IMR-90 (cell line): ENCODE measurements around the gene IFNG. TPM values are rescaled to one million over a fixed set of nuclear protein-coding genes. Genes with fewer than 3 reads are reported as not detected.

Experiments used
- ATAC-seq: fragments of 200-7000 bp; cut with Tn5 transposase; 2 replicates; pipeline ENCODE4 v1.9.1; 2020; ENCODE audit warnings: low read depth, mild to moderate bottlenecking, moderate library complexity
- BruUV-seq: library from RNA; stranded (reverse); fragments of 400-500 nt; replicated peaks from 2 replicates; lab custom pipeline; 2021; lab: Mats Ljungman, UMichigan
- CTCF ChIA-PET: fragments of 300-600 bp; formaldehyde crosslinking; extraction: SDS; loops from one replicate; lab custom pipeline; 2021; ENCODE audit warnings: antibody characterized with exemption; lab: Yijun Ruan, JAX
- POLR2A ChIA-PET: fragments of 300-600 bp; sonication (Branson Sonifier 250); formaldehyde crosslinking; loops from one replicate; lab custom pipeline; 2022; ENCODE audit warnings: antibody characterized with exemption; ENCODE audit not compliant: unreplicated experiment; lab: Charles Lee
- DNase-seq: peaks from one replicate; pipeline ENCODE4 v3.0.0; 2013
- H2AFZ ChIP-seq: replicated peaks from 2 replicates; pipeline ENCODE3; 2013; ENCODE audit warnings: low read length, mild to moderate bottlenecking; ENCODE audit not compliant: poor library complexity
- H2AK5ac ChIP-seq: 2 replicates; pipeline ENCODE4 v1.6.1; 2013; ENCODE audit warnings: low read depth, low read length, inconsistent platforms
- H2AK9ac ChIP-seq: replicated peaks from 2 replicates; pipeline ENCODE3; 2013; ENCODE audit warnings: mild to moderate bottlenecking, low read depth, low read length, moderate library complexity; ENCODE audit not compliant: poor library complexity
- H2BK120ac ChIP-seq: 2 replicates; pipeline ENCODE4 v1.6.1; 2013; ENCODE audit warnings: low read depth, low read length, inconsistent platforms
- H2BK15ac ChIP-seq: 3 replicates; pipeline ENCODE4 v1.6.1; 2013; ENCODE audit warnings: low read depth, low read length, inconsistent platforms
- H2BK20ac ChIP-seq: 2 replicates; pipeline ENCODE4 v1.6.1; 2013; ENCODE audit warnings: low read depth, mild to moderate bottlenecking, inconsistent platforms, low read length, moderate library complexity
- H2BK5ac ChIP-seq: 2 replicates; pipeline ENCODE4 v1.6.1; 2013; ENCODE audit warnings: mild to moderate bottlenecking, low read depth, low read length, inconsistent platforms; ENCODE audit not compliant: poor library complexity, severe bottlenecking
- H3K14ac ChIP-seq: replicated peaks from 2 replicates; pipeline ENCODE4 v1.6.1; 2013; ENCODE audit warnings: low read depth, low read length, inconsistent platforms
- H3K18ac ChIP-seq: 2 replicates; pipeline ENCODE4 v1.6.1; 2013; ENCODE audit warnings: low read depth, low read length, control low read depth
- H3K23ac ChIP-seq: 2 replicates; pipeline ENCODE4 v1.6.1; 2013; ENCODE audit warnings: low read depth, low read length, inconsistent platforms
- H3K27ac ChIP-seq: 2 replicates; pipeline ENCODE4 v1.5.1; 2013; ENCODE audit warnings: mild to moderate bottlenecking, control low read depth, low read length; ENCODE audit not compliant: insufficient read depth
- H3K27me3 ChIP-seq: 2 replicates; pipeline ENCODE4 v1.6.1; 2013; ENCODE audit warnings: low read length; ENCODE audit not compliant: control insufficient read depth, insufficient read depth
- H3K36me3 ChIP-seq: 2 replicates; pipeline ENCODE4 v1.6.1; 2013; ENCODE audit warnings: low read length, mixed read lengths; ENCODE audit not compliant: control insufficient read depth, insufficient read depth
- H3K4ac ChIP-seq: 2 replicates; pipeline ENCODE4 v1.6.1; 2013; ENCODE audit warnings: low read depth, low read length, inconsistent platforms
- H3K4me1 ChIP-seq: 2 replicates; pipeline ENCODE4 v1.6.1; 2013; ENCODE audit warnings: low read length, mixed read lengths; ENCODE audit not compliant: control insufficient read depth, insufficient read depth
- H3K4me2 ChIP-seq: 2 replicates; pipeline ENCODE4 v1.6.1; 2013; ENCODE audit warnings: low read depth, mild to moderate bottlenecking, control low read depth, low read length, moderate library complexity
- H3K4me3 ChIP-seq: 2 replicates; pipeline ENCODE4 v1.5.1; 2013; ENCODE audit warnings: low read depth, mild to moderate bottlenecking, control low read depth, low read length, moderate library complexity; ENCODE audit not compliant: insufficient read depth
- H3K56ac ChIP-seq: 2 replicates; pipeline ENCODE4 v1.6.1; 2013; ENCODE audit warnings: low read length, inconsistent platforms; ENCODE audit not compliant: insufficient read depth; ENCODE audit errors: extremely low read depth
- H3K79me1 ChIP-seq, 2 experiments: 2 replicates each; pipeline ENCODE4 v1.6.1; 2013; ENCODE audit warnings: low read length in 2 of 2, inconsistent platforms in 1 of 2, low read depth in 1 of 2
- H3K9ac ChIP-seq: 2 replicates; pipeline ENCODE4 v1.6.1; 2013; ENCODE audit warnings: low read depth, low read length, control low read depth
- H3K9me1 ChIP-seq: 2 replicates; pipeline ENCODE4 v1.6.1; 2013; ENCODE audit warnings: low read length, inconsistent platforms; ENCODE audit not compliant: insufficient read depth
- H3K9me3 ChIP-seq: 2 replicates; pipeline ENCODE4 v1.6.1; 2013; ENCODE audit warnings: low read length; ENCODE audit not compliant: control insufficient read depth, insufficient read depth
- H4K20me1 ChIP-seq: 2 replicates; pipeline ENCODE4 v1.6.1; 2013; ENCODE audit warnings: low read length, inconsistent platforms; ENCODE audit not compliant: insufficient read depth
- H4K5ac ChIP-seq: 2 replicates; pipeline ENCODE4 v1.6.1; 2013; ENCODE audit warnings: mild to moderate bottlenecking, low read depth, low read length, control low read depth
- H4K8ac ChIP-seq, 2 experiments: 2 replicates each; pipeline ENCODE4 v1.6.1; 2013; ENCODE audit warnings: low read depth in 2 of 2, low read length in 2 of 2, control low read depth in 1 of 2, inconsistent platforms in 1 of 2
- H4K91ac ChIP-seq: 2 replicates; pipeline ENCODE4 v1.6.1; 2013; ENCODE audit warnings: low read depth, low read length, inconsistent platforms; ENCODE audit not compliant: insufficient read depth
- BHLHE40 ChIP-seq: fragments of 150-350 bp; IDR thresholded peaks from 2 replicates; pipeline ENCODE4 v1.6.1; 2016; ENCODE audit warnings: mild to moderate bottlenecking, low read depth, low read length
- CEBPB ChIP-seq: IDR thresholded peaks from 2 replicates; pipeline ENCODE4 v1.6.1; 2012; ENCODE audit warnings: low read depth, low read length, improper control_type of control experiment
- CHD1 ChIP-seq: IDR thresholded peaks from 2 replicates; pipeline ENCODE4 v1.6.1; 2012; ENCODE audit warnings: low read depth, low read length, improper control_type of control experiment
- CTCF ChIP-seq: conservative IDR thresholded peaks from 2 replicates; pipeline ENCODE4 v1.5.1; 2012; ENCODE audit warnings: mild to moderate bottlenecking, low read depth, low read length, improper control_type of control experiment
- ELK1 ChIP-seq: fragments of 150-350 bp; IDR thresholded peaks from 2 replicates; pipeline ENCODE4 v1.6.1; 2016; ENCODE audit warnings: low read depth, mild to moderate bottlenecking, low read length, moderate library complexity, borderline replicate concordance
- FOS ChIP-seq: fragments of 150-350 bp; IDR thresholded peaks from 2 replicates; pipeline ENCODE4 v1.6.1; 2016; ENCODE audit warnings: low read depth, low read length
- MAFK ChIP-seq: IDR thresholded peaks from 2 replicates; pipeline ENCODE4 v1.6.1; 2012; ENCODE audit warnings: low read depth, low read length, improper control_type of control experiment
- MAZ ChIP-seq: IDR thresholded peaks from 2 replicates; pipeline ENCODE4 v1.6.1; 2012; ENCODE audit warnings: low read depth, mild to moderate bottlenecking, low read length, improper control_type of control experiment, moderate library complexity, borderline replicate concordance
- MXI1 ChIP-seq: IDR thresholded peaks from 2 replicates; pipeline ENCODE4 v1.6.1; 2012; ENCODE audit warnings: low read depth, mild to moderate bottlenecking, low read length, moderate library complexity, borderline replicate concordance
- NFE2L2 ChIP-seq: fragments of 150-350 bp; IDR thresholded peaks from 2 replicates; pipeline ENCODE4 v1.6.1; 2016; ENCODE audit warnings: low read depth, mild to moderate bottlenecking, low read length
- POLR2A ChIP-seq: IDR thresholded peaks from 2 replicates; pipeline ENCODE4 v1.6.1; 2012; ENCODE audit warnings: mild to moderate bottlenecking, low read depth, low read length
- RAD21 ChIP-seq: IDR thresholded peaks from 2 replicates; pipeline ENCODE4 v1.6.1; 2012; ENCODE audit warnings: low read length, improper control_type of control experiment
- RCOR1 ChIP-seq: IDR thresholded peaks from 2 replicates; pipeline ENCODE4 v1.6.1; 2012; ENCODE audit warnings: mild to moderate bottlenecking, low read length, improper control_type of control experiment; ENCODE audit not compliant: insufficient replicate concordance
- RFX5 ChIP-seq: IDR thresholded peaks from 2 replicates; pipeline ENCODE4 v1.8.0; 2012; ENCODE audit warnings: low read depth, mild to moderate bottlenecking, low read length, moderate library complexity
- SMC3 ChIP-seq: fragments of 150-350 bp; IDR thresholded peaks from 2 replicates; pipeline ENCODE4 v1.6.1; 2016; ENCODE audit warnings: low read depth, mild to moderate bottlenecking, antibody characterized with exemption, low read length, moderate library complexity
- USF2 ChIP-seq: fragments of 150-350 bp; IDR thresholded peaks from 2 replicates; pipeline ENCODE4 v1.6.1; 2017; ENCODE audit warnings: mild to moderate bottlenecking, antibody characterized with exemption, low read length, low read depth
- WGBS, 2 experiments: methylation state at CpG; one replicate each; pipeline versions ENCODE4 v1.1.5 to v1.1.7; 2013; ENCODE audit warnings: missing lambda C conversion rate in 2 of 2; ENCODE audit not compliant: insufficient read length in 1 of 2; ENCODE audit errors: extremely low coverage in 2 of 2; 5-methylcytosine and 5-hydroxymethylcytosine counted together
- dilution Hi-C: fragments of 300-500 bp; cut with HindIII; formaldehyde crosslinking; loops from one replicate; pipeline ENCODE4 v1.14.3; 2018; ENCODE audit warnings: low sequenced_read_pairs; ENCODE audit not compliant: unreplicated experiment
- in situ Hi-C: fragments of 300-500 bp; cut with MboI; formaldehyde crosslinking; loops from 3 replicates; pipeline ENCODE4 v1.14.3; 2019; ENCODE audit warnings: low sequenced_read_pairs, inconsistent platforms, mixed read lengths
- intact Hi-C: fragments of 100-400 bp; cut with micrococcal nuclease; formaldehyde crosslinking; loops from 2 replicates; pipeline ENCODE4 v1.10.0; 2022
- polyA plus RNA-seq, 3 experiments: library from polyadenylated mRNA; depleted of rRNA; stranded (reverse); fragments of >200 nt; gene quantifications; 2 replicates each; pipeline ENCODE4 v1.2.3, GENCODE V29; 2012; ENCODE audit warnings: low replicate concordance in 1 of 3
- total RNA-seq: library from RNA; depleted of rRNA; stranded (reverse); fragments of >200 nt; gene quantifications from 2 replicates; pipeline ENCODE4 v1.2.3, GENCODE V29; 2012

IFNG gene
- total and polyA plus RNA-seq, 2 of the 4 experiments (the other 2 are of a cell fraction), result not detected

GRCh38 chr12:68170726-68171125, 11.2 kb upstream of the IFNG start:
- intact Hi-C loops, result no loop called here
- Histone ChIP-seq H4K91ac (no peak overlapping the region), H3K4me2 (no peak overlapping the region), H3K9me3 (no peaks in the 10 kb centered on the region), H2AK9ac (no peak overlapping the region), H3K4me3 (no peak overlapping the region), H3K27ac (no peak overlapping the region), H4K8ac (no peak overlapping the region), H2BK20ac (no peak overlapping the region), H2BK15ac (no peak overlapping the region), H4K20me1 (no peaks in the 10 kb centered on the region), H2BK5ac (no peak overlapping the region), H3K23ac (no peak overlapping the region), H3K18ac (no peak overlapping the region), H3K9me1 (no peaks in the 10 kb centered on the region), H3K79me1 (no peaks in the 10 kb centered on the region), H3K36me3 (no peaks in the 10 kb centered on the region), H3K56ac (no peak overlapping the region), H2AK5ac (no peak overlapping the region), H3K9ac (no peak overlapping the region), H3K27me3 (no peaks in the 10 kb centered on the region), H2BK120ac (no peak overlapping the region), H4K5ac (no peak overlapping the region), H3K4ac (no peak overlapping the region), H3K4me1 (no peaks in the 10 kb centered on the region), H2AFZ (no peak overlapping the region), H3K14ac (no peak overlapping the region)
- no CpG with 5 or more reads among the region's 2 CpGs for WGBS, 2 experiments
- dilution Hi-C loops, result no loop called here
- BruUV-seq, result no TSS peak
- DNase-seq (no peak), ATAC-seq (no peak)
- ChIA-PET POLR2A (no interaction called here), CTCF (interaction anchor here (1.5 kb wide), 1 partner anchor 13 kb away, joined by 5 read pairs; no protein-coding TSS in a partner anchor)
- TF ChIP-seq USF2, result no peak
- TF ChIP-seq RAD21, result no peak
- no peak for TF ChIP-seq ELK1
- TF ChIP-seq BHLHE40, result no peak
- TF ChIP-seq CHD1, result no peak
- no peak for TF ChIP-seq CEBPB
- no peak for TF ChIP-seq SMC3
- no peak for TF ChIP-seq NFE2L2
- TF ChIP-seq CTCF, result no peak
- TF ChIP-seq MXI1, result no peak
- no peak for TF ChIP-seq POLR2A
- TF ChIP-seq RCOR1, result no peak
- TF ChIP-seq RFX5, result no peak
- no peak for TF ChIP-seq MAZ
- no peak for TF ChIP-seq FOS
- TF ChIP-seq MAFK, result no peak
- in situ Hi-C loops, result no loop called here
